Measurements from ENCODE around the gene PDE4D. TPM values are rescaled to one million over a fixed set of nuclear protein-coding genes. Genes with fewer than 3 reads are reported as not detected.

PDE4D gene
- total RNA-seq, 2 donors from 2014 or later = 116 to 154 TPM

DNA sequence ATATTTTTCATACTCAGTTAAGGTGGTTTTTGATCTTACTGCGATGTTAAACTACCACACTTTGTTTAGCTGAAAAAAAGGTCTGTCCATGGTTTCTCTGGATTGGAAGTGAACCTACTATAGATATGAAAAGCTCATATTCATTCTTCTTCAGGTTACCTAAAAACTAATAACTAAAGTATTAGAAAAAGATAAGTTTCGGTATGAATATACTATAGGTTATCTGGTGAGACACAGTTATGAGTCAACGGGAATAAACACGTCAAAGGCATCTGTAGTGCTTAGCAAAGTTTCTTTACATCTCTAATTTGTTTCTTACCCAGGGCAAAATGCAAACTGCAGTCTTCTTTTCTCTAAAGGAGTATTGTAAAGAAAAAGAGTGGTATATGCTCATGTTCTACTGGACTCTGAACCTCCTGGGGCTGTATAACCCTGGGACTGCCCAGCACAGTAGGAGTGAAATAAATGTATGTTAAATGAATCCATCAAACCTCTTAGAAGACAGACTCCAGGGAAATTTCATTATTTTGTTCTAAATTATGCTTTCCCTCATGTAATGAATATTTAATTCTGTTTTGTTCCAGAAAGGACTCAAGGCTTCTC is 521.9 kb downstream of the PDE4D start:
- Mint-ChIP-seq H3K4me1 (ENCODE audit: low read depth) (no peaks in the 10 kb centered on the region), H3K27ac (no peak overlapping the region), H3K9me3 (peaks cover 7 to 9% of the 10 kb centered on the region in 2 donors), H3K4me3 (no peak overlapping the region), H3K36me3 (ENCODE audit: insufficient read depth in 2 of 2) (peaks cover 6 to 8% of the 10 kb centered on the region in 2 donors), H3K27me3 (ENCODE audit: low read depth) (peaks cover 12% of the 10 kb centered on the region)
- no peak for DNase-seq
- peak in 1 of 2 donors; percentile 67 for ATAC-seq (replicated peaks in 1 of 2)

DNA sequence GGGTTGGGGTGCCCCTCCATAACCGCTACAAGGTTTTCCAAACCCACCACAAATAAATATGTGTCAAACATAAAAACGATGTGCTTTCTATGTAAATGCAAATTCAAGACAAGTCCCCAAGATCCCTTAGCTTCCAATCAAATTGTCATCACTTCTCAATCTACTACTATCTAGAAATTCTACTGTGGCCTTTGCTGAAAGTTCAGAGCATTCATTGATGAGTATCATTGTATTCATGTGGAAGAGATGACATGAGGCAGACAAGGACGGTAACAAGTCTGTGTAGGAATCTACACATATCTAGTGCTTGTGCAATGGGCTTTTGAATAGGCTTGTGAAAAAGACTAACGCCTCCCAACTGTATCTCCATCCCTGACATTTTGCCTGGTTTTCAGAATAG is 524.6 kb downstream of the PDE4D start:
- ATAC-seq (replicated peaks in 1 of 2) (no peak), DNase-seq (no peak)
- Mint-ChIP-seq H3K4me3 (no peak overlapping the region), H3K9me3 (peaks cover 2% of the 10 kb centered on the region in 2 donors), H3K4me1 (ENCODE audit: low read depth) (no peaks in the 10 kb centered on the region), H3K27me3 (ENCODE audit: low read depth) (peaks cover 1% of the 10 kb centered on the region), H3K27ac (no peak overlapping the region), H3K36me3 (ENCODE audit: insufficient read depth in 2 of 2) (peaks cover 3 to 5% of the 10 kb centered on the region in 2 donors)

GRCh38 chr5:59367791-59368394 is 525.6 kb downstream of the PDE4D start:
- no peaks in the 10 kb centered on the region for H3K9me3 Mint-ChIP-seq
- no peaks in the 10 kb centered on the region for H3K36me3 Mint-ChIP-seq (ENCODE audit: insufficient read depth in 2 of 2)
- H3K27ac Mint-ChIP-seq = no peak overlapping the region
- no peaks in the 10 kb centered on the region for H3K4me1 Mint-ChIP-seq (ENCODE audit: low read depth)
- H3K4me3 Mint-ChIP-seq = no peak overlapping the region
- peak; percentile 39 to 65 for ATAC-seq (replicated peaks in 1 of 2)
- H3K27me3 Mint-ChIP-seq (ENCODE audit: low read depth) = peaks cover 10% of the 10 kb centered on the region
- DNase-seq = peak; percentile 26 to 57

DNA sequence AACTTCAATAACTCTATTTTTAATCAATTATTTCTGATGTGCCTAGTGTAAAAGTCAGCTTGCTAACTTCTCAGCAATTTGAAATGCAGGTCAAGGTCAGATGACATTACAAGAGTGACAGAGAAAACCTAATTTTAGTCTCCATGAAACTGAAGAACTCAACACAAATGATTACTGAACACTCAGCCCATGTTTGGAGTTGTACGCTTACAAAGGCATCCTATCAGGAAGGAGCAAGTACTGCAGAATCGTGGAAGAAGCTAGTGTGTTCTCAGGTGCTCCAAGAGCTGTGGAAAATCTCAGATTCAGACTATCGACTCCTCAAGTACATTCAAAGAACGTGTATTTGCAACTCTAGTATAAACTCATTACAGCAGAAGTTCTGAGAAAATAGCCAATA is 526.7 kb downstream of the PDE4D start:
- H3K9me3 Mint-ChIP-seq = no peaks in the 10 kb centered on the region
- peaks cover 14% of the 10 kb centered on the region for H3K27me3 Mint-ChIP-seq (ENCODE audit: low read depth)
- H3K27ac Mint-ChIP-seq = no peak overlapping the region
- ATAC-seq (replicated peaks in 1 of 2) (no peak), DNase-seq (no peak)
- H3K4me3 Mint-ChIP-seq = no peak overlapping the region
- H3K36me3 Mint-ChIP-seq (ENCODE audit: insufficient read depth in 2 of 2) = no peaks in the 10 kb centered on the region
- no peaks in the 10 kb centered on the region for H3K4me1 Mint-ChIP-seq (ENCODE audit: low read depth)

- ATAC-seq (replicated peaks in 1 of 2) = no peak
- DNase-seq = no peak
- H3K4me1 Mint-ChIP-seq (ENCODE audit: low read depth) = peaks cover 5% of the 10 kb centered on the region
- no peak overlapping the region for H3K4me3 Mint-ChIP-seq
- no peak overlapping the region for H3K27ac Mint-ChIP-seq
- no peaks in the 10 kb centered on the region for H3K36me3 Mint-ChIP-seq (ENCODE audit: insufficient read depth in 2 of 2)
- peaks cover 14% of the 10 kb centered on the region for H3K27me3 Mint-ChIP-seq (ENCODE audit: low read depth)
- H3K9me3 Mint-ChIP-seq = no peaks in the 10 kb centered on the region
These were observed 531.1 kb downstream of the PDE4D start for GRCh38 chr5:59362438-59362837.

DNA sequence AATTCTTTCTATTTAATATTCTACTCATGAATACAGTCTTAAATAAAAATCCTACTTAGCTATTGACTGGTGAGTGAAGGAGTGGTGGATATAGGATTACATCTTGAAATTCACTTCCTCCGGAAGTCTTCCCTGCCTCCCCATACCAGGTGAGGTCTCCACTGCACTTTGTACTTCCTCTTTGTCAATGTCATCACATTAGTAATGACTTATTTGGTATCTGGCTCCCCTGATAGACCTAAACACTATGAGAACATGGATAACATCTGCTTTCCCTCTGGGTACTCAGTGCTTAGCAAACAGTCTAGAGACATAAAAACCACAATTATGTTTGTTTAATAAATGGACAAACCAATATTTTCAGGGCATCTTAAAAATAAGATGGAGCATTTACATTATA is 532.1 kb downstream of the PDE4D start:
- H3K4me1 Mint-ChIP-seq (ENCODE audit: low read depth) = peaks cover 8% of the 10 kb centered on the region
- H3K9me3 Mint-ChIP-seq = no peaks in the 10 kb centered on the region
- ATAC-seq (replicated peaks in 1 of 2) (no peak), DNase-seq (no peak)
- no peak overlapping the region for H3K4me3 Mint-ChIP-seq
- no peaks in the 10 kb centered on the region for H3K36me3 Mint-ChIP-seq (ENCODE audit: insufficient read depth in 2 of 2)
- peaks cover 14% of the 10 kb centered on the region for H3K27me3 Mint-ChIP-seq (ENCODE audit: low read depth)
- no peak overlapping the region for H3K27ac Mint-ChIP-seq

- peaks cover 14% of the 10 kb centered on the region for H3K27me3 Mint-ChIP-seq (ENCODE audit: low read depth)
- ATAC-seq (replicated peaks in 1 of 2) = no peak
- no peak overlapping the region for H3K27ac Mint-ChIP-seq
- peaks cover 8% of the 10 kb centered on the region for H3K4me1 Mint-ChIP-seq (ENCODE audit: low read depth)
- DNase-seq = no peak
- H3K36me3 Mint-ChIP-seq (ENCODE audit: insufficient read depth in 2 of 2) = no peaks in the 10 kb centered on the region
- no peaks in the 10 kb centered on the region for H3K9me3 Mint-ChIP-seq
- H3K4me3 Mint-ChIP-seq = no peak overlapping the region
These were observed 533.4 kb downstream of the PDE4D start for GRCh38 chr5:59360130-59360555.

DNA sequence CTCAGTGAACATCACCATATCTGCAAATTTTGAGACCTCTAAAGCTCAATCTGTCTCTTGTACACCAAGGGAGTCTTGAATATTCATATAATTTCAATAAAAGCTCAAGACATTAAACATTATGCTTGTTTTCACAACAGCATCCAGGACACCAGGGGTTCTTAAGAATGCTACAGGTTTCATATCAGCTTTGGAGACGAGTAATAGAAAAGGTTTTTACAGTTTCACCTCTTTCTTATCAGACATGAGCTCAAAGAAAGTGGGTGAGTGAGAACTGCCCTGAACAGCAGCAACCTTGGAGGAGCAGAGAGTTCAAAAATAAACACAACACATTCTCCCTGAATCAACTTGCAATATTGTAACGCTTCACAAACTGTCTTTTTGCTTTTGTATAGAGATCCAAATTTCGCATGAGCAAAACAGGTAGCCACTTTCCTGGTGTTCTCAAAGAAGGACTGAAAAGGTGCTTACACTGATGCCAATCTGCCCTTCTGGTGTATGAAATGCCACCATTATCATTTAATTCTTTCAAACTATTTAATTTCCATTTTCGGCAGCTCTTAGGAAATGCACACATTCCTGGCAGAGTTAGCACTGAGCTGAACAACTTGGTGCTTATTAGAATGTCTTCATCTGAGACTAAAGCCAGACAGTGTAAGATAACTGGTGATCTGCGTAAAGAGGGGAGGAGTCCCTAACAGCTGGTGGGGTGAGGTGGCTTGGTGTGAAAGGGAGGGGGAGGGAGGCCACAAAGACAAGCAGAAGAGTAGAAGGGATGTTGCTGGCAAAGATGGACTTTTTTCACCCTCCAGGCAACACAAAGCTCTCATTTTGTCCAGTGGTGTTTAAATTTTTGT is 535.3 kb downstream of the PDE4D start:
- H3K4me1 Mint-ChIP-seq (ENCODE audit: low read depth) = peaks cover 8% of the 10 kb centered on the region
- no peak overlapping the region for H3K27ac Mint-ChIP-seq
- H3K27me3 Mint-ChIP-seq (ENCODE audit: low read depth) = peaks cover 8% of the 10 kb centered on the region
- no peaks in the 10 kb centered on the region for H3K36me3 Mint-ChIP-seq (ENCODE audit: insufficient read depth in 2 of 2)
- no peak for DNase-seq
- no peak for ATAC-seq (replicated peaks in 1 of 2)
- no peak overlapping the region for H3K4me3 Mint-ChIP-seq
- no peaks in the 10 kb centered on the region for H3K9me3 Mint-ChIP-seq

- peaks cover 6% of the 10 kb centered on the region for H3K27me3 Mint-ChIP-seq (ENCODE audit: low read depth)
- no peaks in the 10 kb centered on the region for H3K36me3 Mint-ChIP-seq (ENCODE audit: insufficient read depth in 2 of 2)
- no peaks in the 10 kb centered on the region for H3K9me3 Mint-ChIP-seq
- no peak for DNase-seq
- H3K4me3 Mint-ChIP-seq = no peak overlapping the region
- H3K27ac Mint-ChIP-seq = no peak overlapping the region
- H3K4me1 Mint-ChIP-seq (ENCODE audit: low read depth) = peaks cover 8% of the 10 kb centered on the region
- ATAC-seq (replicated peaks in 1 of 2) = no peak
These were observed 536.0 kb downstream of the PDE4D start for GRCh38 chr5:59357381-59357977.

DNA sequence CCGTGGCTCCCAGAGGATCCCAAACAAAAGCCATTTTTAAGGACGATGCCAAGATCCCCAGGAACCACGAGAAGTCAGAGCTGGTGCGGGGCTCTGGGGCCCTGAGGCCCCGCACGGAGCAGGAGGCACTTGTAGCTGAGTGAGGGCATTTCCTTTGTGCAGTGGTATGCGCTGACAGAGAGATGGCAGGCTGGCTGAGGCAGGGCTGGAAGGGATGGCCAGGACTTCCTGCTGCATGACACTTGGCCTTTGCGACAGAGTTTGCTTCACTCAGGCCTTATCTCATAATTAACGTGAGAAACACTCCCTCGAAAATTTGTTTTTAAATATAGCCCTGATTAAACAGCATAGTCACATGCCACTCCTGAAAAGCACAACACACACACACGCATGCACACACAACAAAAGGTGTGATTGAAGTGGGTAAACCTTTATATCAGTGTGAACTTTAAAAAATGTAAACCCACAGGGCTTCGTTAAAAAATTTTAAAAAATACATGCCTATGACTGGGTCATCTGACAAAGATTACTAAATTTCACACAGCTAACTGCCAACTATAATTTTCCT is 536.6 kb downstream of the PDE4D start:
- no peaks in the 10 kb centered on the region for H3K9me3 Mint-ChIP-seq
- H3K4me3 Mint-ChIP-seq = no peak overlapping the region
- peaks cover 11% of the 10 kb centered on the region for H3K27me3 Mint-ChIP-seq (ENCODE audit: low read depth)
- peak in 1 of 2 donors; percentile 44 for ATAC-seq (replicated peaks in 1 of 2)
- H3K4me1 Mint-ChIP-seq (ENCODE audit: low read depth) = peaks cover 8% of the 10 kb centered on the region
- H3K27ac Mint-ChIP-seq = no peak overlapping the region
- no peak for DNase-seq
- no peaks in the 10 kb centered on the region for H3K36me3 Mint-ChIP-seq (ENCODE audit: insufficient read depth in 2 of 2)

- H3K36me3 Mint-ChIP-seq (ENCODE audit: insufficient read depth in 2 of 2) = no peaks in the 10 kb centered on the region
- H3K27me3 Mint-ChIP-seq (ENCODE audit: low read depth) = peaks cover 12% of the 10 kb centered on the region
- no peak overlapping the region for H3K4me3 Mint-ChIP-seq
- H3K4me1 Mint-ChIP-seq (ENCODE audit: low read depth) = peaks cover 8% of the 10 kb centered on the region
- ATAC-seq (replicated peaks in 1 of 2) = no peak
- no peak overlapping the region for H3K27ac Mint-ChIP-seq
- DNase-seq = no peak
- no peaks in the 10 kb centered on the region for H3K9me3 Mint-ChIP-seq
These were observed 538.7 kb downstream of the PDE4D start for GRCh38 chr5:59354811-59355210.

GRCh38 chr5:59354274-59354673 is 539.3 kb downstream of the PDE4D start:
- Mint-ChIP-seq H3K27me3 (ENCODE audit: low read depth) (peaks cover 12% of the 10 kb centered on the region), H3K4me1 (ENCODE audit: low read depth) (peaks cover 8% of the 10 kb centered on the region), H3K4me3 (no peak overlapping the region), H3K36me3 (ENCODE audit: insufficient read depth in 2 of 2) (no peaks in the 10 kb centered on the region), H3K9me3 (no peaks in the 10 kb centered on the region), H3K27ac (no peak overlapping the region)
- ATAC-seq (replicated peaks in 1 of 2) = no peak
- DNase-seq = no peak

Data from activated T-cell treated with anti-CD3 and anti-CD28 coated beads, Interleukin-2, amount 50 U/mL, for 72 hours (primary cell).